Pancreas (tissue), 10 donors: Measurements from ENCODE around the gene DCAF11. TPM values are rescaled to one million over a fixed set of nuclear protein-coding genes. Genes with fewer than 3 reads are reported as not detected.
A peak's percentile ranks its signal among the peaks of the same experiment; 100 is the strongest.

Experiments used
- ATAC-seq, 4 donors: fragments of 200-7000 bp; cut with Tn5 transposase; one replicate each; pipeline versions ENCODE4 v1.8.0 to v1.9.1; 2020; ENCODE audit warnings: mild to moderate bottlenecking in 4 of 4, moderate library complexity in 4 of 4
- DNase-seq, 6 donors: peaks; one replicate each; pipeline ENCODE4 v3.0.0-alpha.2; 2020
- FAIRE-seq: peaks from 2 replicates; lab custom pipeline; 2012; peaks lifted over from hg19 to GRCh38; lab: Jason Lieb, UNC
- H3K27ac ChIP-seq, 4 donors: fragments of 200-600 bp; sonication (generic); 1 replicate in 3 of 4; 2 replicates in 1 of 4; pipeline versions ENCODE4 v1.5.0 to v1.8.0; 2020
- H3K27me3 ChIP-seq, 4 donors: fragments of 200-600 bp; one replicate each; pipeline ENCODE4 v1.8.0; 2021
- H3K36me3 ChIP-seq, 3 donors: fragments of 200-600 bp; sonication (generic) in 1 of 3; one replicate each; pipeline versions ENCODE4 v1.5.0 to v1.8.0; 2020 to 2021
- H3K4me1 ChIP-seq, 3 donors: fragments of 200-600 bp; one replicate each; pipeline ENCODE4 v1.8.0; 2021
- H3K4me3 ChIP-seq, 4 donors: fragments of 200-600 bp; sonication (generic) in 2 of 4; one replicate each; pipeline versions ENCODE4 v1.5.0 to v1.8.0; 2020 to 2021
- H3K9me3 ChIP-seq, 4 donors: fragments of 200-600 bp; one replicate each; pipeline ENCODE4 v1.8.0; 2021
- CTCF ChIP-seq, 4 donors: fragments of 200-600 bp; sonication (generic) in 3 of 4; IDR thresholded peaks; one replicate each; pipeline versions ENCODE4 v1.5.0 to v1.8.0; 2021; ENCODE audit warnings: antibody characterized with exemption in 4 of 4
- WGBS, 2 donors: extraction: QIAGEN DNeasy Blood & Tissue Kit; methylation state at CpG; one replicate each; pipeline ENCODE4 v1.1.7; 2013; 5-methylcytosine and 5-hydroxymethylcytosine counted together
- intact Hi-C, 3 donors: fragments of 100-400 bp; cut with DNase I; formaldehyde crosslinking; loops; one replicate each; pipeline versions ENCODE4 v1.11.1 to v1.14.2; 2022
- polyA plus RNA-seq, 2 donors: library from polyadenylated mRNA; stranded (reverse); fragments of 200-250 nt; gene quantifications; one replicate each; pipeline ENCODE4 v1.2.3, GENCODE V29; 2013
- total RNA-seq, 6 donors: library from RNA; stranded (reverse); fragmentation: NEBNext Ultra II Directional in 4 of 6; extraction: Animal tissue kit (Norgen Biotek cat#: 25700) in 4 of 6; gene quantifications; one replicate each; pipeline versions ENCODE4 v1.2.1 to v1.2.4, GENCODE V29; 2021 to 2023
- donor health status: healthy with polysubstance abuse.
- donor health status: DM: no; HTN: no; CAD: no; lungs with moderate emphysema.
- donor health status: DM: no; HTN: no; CAD: no.
- donor health status: control.
- donor health status: control.
- donor health status: Bipolar disorder and iron deficiency.
- donor health status: DM: yes; HTN: yes; CAD: no.
- donor health status: DM: no; HTN: no; CAD: no.
- donor health status: DM: no; HTN: no; CAD: no.
- donor health status: DM: yes; HTN: yes; CAD: no.

The DCAF11 gene
- total and polyA plus RNA-seq, 8 donors: 34.2 to 78.9 (median 56.0) TPM

- FAIRE-seq (no peak), DNase-seq (no peak), ATAC-seq (no peak)
- intact Hi-C loops: no loop called here
- TF ChIP-seq CTCF (IDR thresholded peaks at IDR 0.05): no peak
- Histone ChIP-seq H3K4me1 (peaks cover 0 to 4% (median 0%) of the 10 kb centered on the region in 3 donors), H3K9me3 (no peaks in the 10 kb centered on the region), H3K27ac (no peak overlapping the region), H3K27me3 (no peaks in the 10 kb centered on the region), H3K36me3 (no peaks in the 10 kb centered on the region), H3K4me3 (no peak overlapping the region)
- WGBS, 2 donors: 84 to 97% methylated on average over 3 of the region's 3 CpGs
Observed at GRCh38 chr14:24086193-24086955, 28.2 kb upstream of the DCAF11 start.

DNA sequence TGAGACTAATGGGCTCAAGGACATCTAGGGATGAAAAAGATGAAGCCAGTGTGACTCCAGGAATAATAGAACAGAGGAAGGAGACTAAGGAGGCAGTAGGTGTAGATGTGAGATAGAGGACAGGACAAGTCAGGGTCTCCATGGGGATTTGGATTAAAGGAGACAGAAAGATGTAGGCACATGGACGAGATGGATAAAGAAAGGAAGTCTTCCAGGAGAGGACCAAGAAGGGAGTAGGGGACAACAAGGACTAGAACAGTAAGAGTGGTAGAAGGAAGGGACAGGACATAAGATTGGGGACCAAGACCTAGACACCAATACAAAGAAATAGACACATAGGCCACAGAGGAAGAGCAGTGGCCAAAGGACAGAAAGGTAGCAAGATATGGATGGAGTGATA lies 27.6 kb upstream of the DCAF11 start:
- DNase-seq (no peak), ATAC-seq (no peak), FAIRE-seq (no peak)
- Histone ChIP-seq H3K27ac (no peak overlapping the region), H3K27me3 (no peaks in the 10 kb centered on the region), H3K4me1 (peaks cover 0 to 6% (median 5%) of the 10 kb centered on the region in 3 donors), H3K4me3 (no peak overlapping the region), H3K9me3 (no peaks in the 10 kb centered on the region), H3K36me3 (no peaks in the 10 kb centered on the region)
- intact Hi-C loops: no loop called here
- TF ChIP-seq CTCF (IDR thresholded peaks at IDR 0.05): no peak
- WGBS, 2 donors: 86 to 100% methylated on average over 1 of the region's 1 CpG

DNA sequence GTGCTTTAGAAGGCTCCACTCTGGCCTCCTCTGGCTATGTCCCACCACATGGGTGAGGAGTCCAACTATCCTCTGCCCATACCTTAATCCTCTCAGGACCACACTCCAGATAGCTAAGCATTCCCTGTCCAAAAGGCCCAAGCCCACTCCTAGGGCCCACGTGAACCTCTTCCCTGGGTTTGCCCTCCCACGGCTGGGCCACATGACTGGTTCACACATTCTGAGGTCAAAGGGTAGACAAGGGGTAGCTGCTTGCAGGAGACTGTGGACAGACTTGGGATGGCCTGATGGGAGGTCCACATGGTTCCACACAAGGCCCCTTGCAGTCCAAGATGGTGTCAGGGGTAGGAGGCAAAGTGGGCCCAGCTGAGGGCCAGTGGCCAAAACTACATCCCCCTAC lies 26.5 kb upstream of the DCAF11 start:
- Histone ChIP-seq H3K9me3 (no peaks in the 10 kb centered on the region), H3K27ac (no peak overlapping the region), H3K4me1 (peaks cover 0 to 15% (median 5%) of the 10 kb centered on the region in 3 donors), H3K4me3 (no peak overlapping the region), H3K36me3 (no peaks in the 10 kb centered on the region), H3K27me3 (no peaks in the 10 kb centered on the region)
- DNase-seq: no peak
- no peak for FAIRE-seq
- intact Hi-C loops: no loop called here
- TF ChIP-seq CTCF (IDR thresholded peaks at IDR 0.05): no peak
- no peak for ATAC-seq
- 79 to 84% methylated on average over 2 of the region's 2 CpGs for WGBS, 2 donors

- DNase-seq (no peak), ATAC-seq (no peak), FAIRE-seq (no peak)
- TF ChIP-seq CTCF (IDR thresholded peaks at IDR 0.05): no peak
- no peak overlapping the region for H3K27ac ChIP-seq
- 66 to 68% methylated on average over 6 of the region's 6 CpGs for WGBS, 2 donors
- intact Hi-C loops: loop anchor here in 2 of 3 donors (5.0 kb wide), 1 partner anchor 33 kb away; no protein-coding TSS in a partner anchor
- no peaks in the 10 kb centered on the region for H3K27me3 ChIP-seq
- H3K4me1 ChIP-seq: peaks cover 0 to 20% (median 5%) of the 10 kb centered on the region in 3 donors
- no peaks in the 10 kb centered on the region for H3K9me3 ChIP-seq
- H3K36me3 ChIP-seq: no peaks in the 10 kb centered on the region
- H3K4me3 ChIP-seq: no peak overlapping the region
Observed at GRCh38 chr14:24089890-24090289, 24.7 kb upstream of the DCAF11 start.

GRCh38 chr14:24092110-24092504 lies 22.5 kb upstream of the DCAF11 start:
- H3K4me3 ChIP-seq: no peak overlapping the region
- intact Hi-C loops: loop anchor here in 2 of 3 donors (5.0 kb wide), 1 partner anchor 35 kb away; no protein-coding TSS in a partner anchor
- FAIRE-seq: no peak
- H3K4me1 ChIP-seq: peaks cover 7 to 20% (median 10%) of the 10 kb centered on the region in 3 donors
- H3K9me3 ChIP-seq: no peaks in the 10 kb centered on the region
- H3K27me3 ChIP-seq: no peaks in the 10 kb centered on the region
- ATAC-seq: peak; percentile 9 to 44 (median 30)
- peak in 3 of 6 donors; percentile 62 to 66 (median 63) for DNase-seq
- TF ChIP-seq CTCF (IDR thresholded peaks at IDR 0.05): no peak
- no peaks in the 10 kb centered on the region for H3K36me3 ChIP-seq
- peak overlapping the region in 1 of 4 donors; percentile 96 for H3K27ac ChIP-seq
